ENCODE measurements around the gene MAPK1IP1L.
"Not testable (repeated sequence)": the region's sequence is repeated elsewhere in the genome, so short reads cannot be mapped to it uniquely, and the experiment has no call there.

MAPK1IP1L gene

DNA sequence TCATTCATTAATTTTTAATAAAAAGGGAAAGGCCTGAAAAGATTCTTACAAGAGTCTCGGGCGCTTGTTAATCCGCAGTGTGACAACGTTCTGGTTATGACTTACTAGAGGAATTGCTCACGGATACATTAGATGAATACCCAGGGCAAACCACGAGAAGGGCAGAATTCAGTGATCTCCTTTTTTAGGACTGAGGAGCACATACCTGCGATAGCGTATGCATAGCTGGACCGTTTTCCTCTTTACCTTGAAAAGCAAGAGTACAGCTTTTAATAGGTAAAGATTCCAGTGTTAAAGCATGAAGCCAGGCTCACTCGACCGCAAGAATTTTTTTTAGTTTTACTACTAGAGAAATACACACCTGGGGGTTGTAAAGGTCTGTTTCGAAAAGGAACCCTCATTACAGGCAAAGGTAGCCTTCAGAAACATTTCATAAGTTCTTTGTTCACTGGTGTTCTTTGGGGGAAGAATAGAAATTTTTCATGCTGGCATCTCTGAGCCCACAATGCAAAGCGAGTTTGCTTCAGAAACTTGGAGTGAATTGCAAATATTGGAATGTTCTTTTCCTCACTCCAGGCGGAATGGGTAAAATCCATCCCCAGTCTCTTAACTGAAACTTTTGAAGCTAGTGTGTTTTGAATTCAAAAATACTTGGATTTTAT lies 953 bp downstream of the MAPK1IP1L start:
- no peak for DNase-seq (ENCODE audit: low read depth, low spot score)
- H3K4me3 ChIP-seq (ENCODE audit: low read length) = peak overlapping the region; percentile 96

DNA sequence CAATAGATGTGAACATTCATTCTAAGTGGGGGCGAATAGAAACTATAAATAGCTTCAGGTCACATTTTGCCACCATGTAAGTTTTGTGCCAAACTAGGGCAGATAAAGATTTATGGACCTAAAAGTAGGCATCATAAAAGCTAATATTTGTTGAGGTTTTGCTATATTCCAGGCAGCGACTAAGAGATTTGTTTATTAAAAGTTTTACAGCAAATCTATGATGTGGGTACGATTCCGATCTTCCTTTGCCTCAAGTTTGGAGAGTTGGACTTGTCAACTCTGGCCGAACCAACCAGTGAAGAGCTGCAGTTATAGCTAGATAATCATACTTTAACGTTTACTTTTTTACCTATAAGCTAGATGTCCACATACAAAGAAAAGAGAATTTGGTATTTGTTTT lies 1.6 kb downstream of the MAPK1IP1L start:
- DNase-seq (ENCODE audit: low read depth, low spot score) = no peak
- H3K4me3 ChIP-seq (ENCODE audit: low read length) = peak overlapping the region; percentile 96; the same call in 1 of the 2 replicates

DNA sequence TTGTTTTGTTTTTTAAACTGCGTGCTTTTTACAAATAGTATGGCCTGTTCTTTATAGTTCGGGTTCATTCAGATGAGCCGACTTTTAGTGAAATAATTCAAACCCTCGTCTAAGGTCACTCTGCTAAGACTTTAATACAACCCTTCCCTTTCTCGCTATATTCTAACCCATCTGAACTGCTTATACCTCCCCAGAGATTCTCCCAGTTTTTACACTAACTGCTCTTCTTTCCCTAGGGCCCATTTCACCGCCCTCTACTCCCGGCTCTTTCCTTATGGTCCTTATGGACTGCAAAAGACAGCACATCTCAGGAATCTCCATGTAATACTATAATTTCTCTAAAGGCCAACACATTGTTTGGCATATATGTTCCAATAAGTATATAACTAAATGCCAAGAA lies 2.1 kb downstream of the MAPK1IP1L start:
- no peak overlapping the region for H3K4me3 ChIP-seq (ENCODE audit: low read length)
- DNase-seq (ENCODE audit: low read depth, low spot score) = no peak

DNA sequence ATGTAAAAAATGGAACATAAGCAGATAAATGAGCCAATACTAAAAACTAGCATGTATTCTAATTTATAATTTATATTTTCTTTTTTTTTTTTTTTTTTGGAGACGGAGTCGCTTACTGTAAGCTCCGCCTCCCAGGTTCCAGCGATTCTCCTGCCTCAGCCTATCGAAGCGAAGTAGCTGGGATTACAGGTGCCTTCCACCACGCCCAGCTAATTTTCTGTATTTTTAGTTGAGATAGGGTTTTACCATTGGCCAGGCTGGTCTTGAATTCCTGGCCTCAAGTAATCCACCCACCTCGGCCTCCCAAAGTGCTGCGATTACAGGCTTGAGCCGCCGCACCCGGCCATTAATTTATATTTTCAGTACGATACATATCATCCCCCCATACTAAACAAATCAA lies 2.7 kb downstream of the MAPK1IP1L start:
- H3K4me3 ChIP-seq (ENCODE audit: low read length) = no peak overlapping the region
- no peak for DNase-seq (ENCODE audit: low read depth, low spot score)

DNA sequence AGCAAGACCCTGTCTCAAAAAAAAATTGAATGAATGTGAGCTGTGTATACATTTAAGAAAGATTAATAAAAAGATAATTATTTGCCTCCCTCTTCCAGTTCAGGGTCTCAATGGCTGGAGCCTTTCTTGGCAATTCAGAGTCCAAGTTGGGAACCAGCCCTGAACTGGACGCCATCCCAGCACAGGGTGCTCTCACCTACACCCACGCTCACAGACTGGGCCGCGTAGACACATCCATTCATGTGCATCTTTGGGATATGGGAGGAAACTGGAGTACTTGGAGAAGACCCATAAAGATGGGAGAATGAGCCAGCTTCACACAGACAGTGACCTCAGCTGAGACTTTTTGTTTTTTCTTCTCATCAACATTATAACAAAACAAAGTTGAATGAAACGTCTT lies 6.5 kb downstream of the MAPK1IP1L start:
- DNase-seq (ENCODE audit: low read depth, low spot score) = no peak
- H3K4me3 ChIP-seq (ENCODE audit: low read length) = no peak overlapping the region

DNA sequence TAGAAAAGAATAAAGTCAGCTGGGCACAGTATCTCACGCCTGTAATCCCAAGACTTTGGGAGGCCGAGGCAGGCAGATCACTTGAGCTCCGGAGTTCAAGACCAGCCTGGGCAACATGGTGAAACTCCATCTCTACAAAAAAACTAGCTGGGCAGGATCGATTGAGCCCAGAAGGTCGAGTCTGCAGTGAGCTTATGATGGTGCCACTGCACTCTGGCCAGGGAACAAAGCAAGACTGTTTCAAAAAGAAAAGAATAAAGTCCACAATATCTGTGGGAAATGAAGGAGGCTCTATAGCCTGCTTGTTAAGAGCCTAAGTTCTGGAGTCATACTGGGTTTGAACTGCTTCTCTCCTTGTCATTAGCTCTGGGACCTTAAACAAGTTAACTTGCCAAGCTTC lies 7.9 kb downstream of the MAPK1IP1L start:
- DNase-seq (ENCODE audit: low read depth, low spot score) = no peak

DNA sequence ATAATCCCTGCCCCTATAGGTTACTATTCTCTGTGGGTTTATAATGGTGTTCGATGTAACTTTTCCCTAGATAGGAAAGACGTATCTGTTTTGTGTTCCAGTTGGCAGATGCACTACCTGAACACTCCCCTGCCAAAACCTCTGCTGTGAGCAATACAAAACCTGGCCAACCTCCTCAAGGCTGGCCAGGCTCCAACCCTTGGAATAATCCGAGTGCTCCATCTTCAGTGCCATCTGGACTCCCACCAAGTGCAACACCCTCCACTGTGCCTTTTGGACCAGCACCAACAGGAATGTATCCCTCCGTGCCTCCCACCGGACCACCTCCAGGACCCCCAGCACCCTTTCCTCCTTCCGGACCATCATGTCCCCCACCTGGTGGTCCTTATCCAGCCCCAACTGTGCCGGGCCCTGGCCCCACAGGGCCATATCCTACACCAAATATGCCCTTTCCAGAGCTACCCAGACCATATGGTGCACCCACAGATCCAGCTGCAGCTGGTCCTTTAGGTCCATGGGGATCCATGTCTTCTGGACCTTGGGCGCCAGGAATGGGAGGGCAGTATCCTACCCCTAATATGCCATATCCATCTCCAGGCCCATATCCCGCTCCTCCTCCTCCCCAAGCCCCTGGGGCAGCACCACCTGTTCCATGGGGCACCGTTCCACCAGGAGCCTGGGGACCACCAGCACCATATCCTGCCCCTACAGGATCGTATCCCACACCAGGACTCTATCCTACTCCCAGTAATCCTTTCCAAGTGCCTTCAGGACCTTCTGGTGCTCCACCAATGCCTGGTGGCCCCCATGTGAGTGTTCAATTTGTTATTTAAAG lies 11.3 kb downstream of the MAPK1IP1L start:
- no peak overlapping the region for H3K4me3 ChIP-seq (ENCODE audit: low read length)
- no peak for DNase-seq (ENCODE audit: low read depth, low spot score)

More for the DNA sequence above, 7.9 kb downstream of the MAPK1IP1L start:
- H3K4me3 ChIP-seq (ENCODE audit: low read length) = no peak overlapping the region

DNA sequence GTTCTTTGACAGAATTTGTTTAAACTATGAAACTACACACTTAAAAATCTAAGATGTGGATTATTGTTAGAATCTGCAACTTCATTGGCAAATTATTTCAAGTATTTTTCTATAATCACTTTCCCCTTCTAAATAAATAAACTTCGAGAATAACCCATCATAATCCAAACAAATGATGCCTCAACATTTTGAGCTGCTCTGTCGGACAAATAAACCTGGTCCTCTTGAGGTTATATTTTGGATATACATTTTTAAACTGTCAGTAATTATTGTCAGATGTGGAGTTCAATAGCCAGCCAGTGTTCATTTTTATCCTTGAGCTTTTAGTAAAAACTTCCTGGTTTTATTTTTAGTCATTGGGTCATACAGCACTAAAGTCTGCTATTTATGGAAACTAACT lies 13.4 kb downstream of the MAPK1IP1L start:
- DNase-seq (ENCODE audit: low read depth, low spot score); H3K4me3 ChIP-seq (ENCODE audit: low read length): not testable (repeated sequence)

DNA sequence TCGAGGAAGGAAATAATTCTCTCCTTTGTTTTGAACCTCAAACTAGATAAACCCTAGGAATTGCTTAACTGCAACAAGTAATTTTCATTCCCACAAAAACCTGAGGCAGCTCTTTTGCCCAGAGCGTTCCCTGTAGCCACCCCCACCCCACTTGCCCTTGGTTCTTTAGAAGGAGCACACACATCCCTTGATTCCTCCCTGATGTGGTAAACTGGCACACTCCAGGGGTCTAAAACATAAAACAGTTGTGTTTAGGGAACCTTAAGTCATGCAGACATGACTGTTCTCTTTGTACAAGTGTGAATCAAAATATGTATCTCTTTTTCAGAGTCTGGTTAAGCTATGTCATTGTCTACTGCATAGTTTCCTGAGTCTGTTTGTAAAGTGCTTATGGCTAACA lies 14.0 kb downstream of the MAPK1IP1L start:
- H3K4me3 ChIP-seq (ENCODE audit: low read length) = no peak overlapping the region
- no peak for DNase-seq (ENCODE audit: low read depth, low spot score)

DNA sequence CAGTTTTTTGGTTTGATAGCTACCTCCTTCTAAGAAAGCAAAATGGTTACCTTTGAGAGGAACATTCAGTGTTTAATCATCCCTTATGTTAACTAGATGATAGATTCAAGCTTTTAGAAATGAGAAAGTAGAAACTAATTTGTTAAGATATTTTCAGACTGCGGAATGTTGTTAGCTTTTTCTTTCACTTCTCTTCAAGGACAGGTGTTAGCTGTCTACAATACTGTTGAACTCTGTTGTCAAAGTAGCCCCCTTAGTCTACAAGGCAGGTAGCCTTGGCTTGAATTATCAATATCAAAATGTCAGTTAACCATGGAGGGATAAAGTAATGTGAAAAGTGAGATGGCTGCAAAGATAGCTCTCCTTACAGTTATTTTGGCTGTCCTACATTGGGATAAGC lies 14.8 kb downstream of the MAPK1IP1L start:
- no peak overlapping the region for H3K4me3 ChIP-seq (ENCODE audit: low read length)

DNA sequence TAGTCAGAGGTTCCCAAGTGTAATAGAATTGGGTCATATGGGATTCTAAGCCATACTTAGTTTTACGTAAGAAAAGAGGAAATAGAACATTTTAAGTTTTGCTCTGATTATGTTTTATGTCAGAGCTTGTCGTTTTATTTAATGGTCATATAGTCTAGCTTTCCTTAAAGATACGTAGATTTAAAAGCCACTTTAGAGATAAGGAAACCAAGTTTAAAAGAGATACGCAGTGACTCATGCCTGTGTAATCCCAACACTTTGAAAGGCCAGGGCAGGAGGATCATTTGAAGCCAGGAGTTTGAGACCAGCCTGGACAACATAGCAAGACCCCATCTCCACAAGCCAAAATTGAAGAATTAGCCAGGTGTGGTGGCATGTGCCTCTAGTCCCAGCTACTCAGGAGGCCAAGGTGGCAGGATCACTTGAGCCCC lies 19.5 kb downstream of the MAPK1IP1L start:
- H3K4me3 ChIP-seq (ENCODE audit: low read length) = no peak overlapping the region
- DNase-seq (ENCODE audit: low read depth, low spot score) = no peak

More for the DNA sequence above, 14.8 kb downstream of the MAPK1IP1L start:
- DNase-seq (ENCODE audit: low read depth, low spot score) = no peak

DNA sequence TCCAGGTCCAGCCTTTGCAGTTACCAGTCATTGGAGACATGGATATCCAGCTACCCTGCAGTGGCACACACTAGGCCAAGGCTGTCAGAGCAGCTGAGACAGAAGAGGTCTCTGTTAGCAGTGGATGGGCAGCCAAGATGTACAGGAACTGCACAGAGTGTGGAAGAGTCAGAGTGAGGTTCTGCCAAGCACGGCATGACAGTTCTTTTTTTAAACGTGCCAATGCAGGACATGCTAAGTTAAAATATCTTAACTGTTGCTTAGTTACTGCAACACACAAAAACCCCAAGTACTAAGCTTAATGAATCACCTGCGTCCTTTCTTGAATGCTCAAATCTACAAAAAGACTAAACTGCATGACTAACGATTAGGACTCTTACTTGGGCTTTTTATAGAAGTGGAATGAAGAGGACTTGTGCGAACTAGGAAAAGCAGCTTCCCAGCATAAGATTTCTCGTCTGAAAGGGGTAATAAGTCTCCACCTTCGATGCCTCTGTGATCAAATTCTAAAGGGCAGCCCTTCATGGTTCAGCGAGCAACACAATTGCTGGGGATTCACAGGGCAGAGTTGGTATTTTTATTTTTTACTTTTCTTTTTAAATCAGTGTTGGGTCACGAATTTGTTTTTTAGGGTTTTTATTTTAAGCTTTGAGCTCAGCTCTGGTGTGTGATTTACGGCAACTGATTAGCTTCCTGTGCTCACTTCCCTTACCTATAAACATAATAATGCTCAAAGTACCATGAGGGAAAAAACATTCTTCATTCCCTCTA lies 20.6 kb downstream of the MAPK1IP1L start:
- no peak for DNase-seq (ENCODE audit: low read depth, low spot score)
- no peak overlapping the region for H3K4me3 ChIP-seq (ENCODE audit: low read length)

DNA sequence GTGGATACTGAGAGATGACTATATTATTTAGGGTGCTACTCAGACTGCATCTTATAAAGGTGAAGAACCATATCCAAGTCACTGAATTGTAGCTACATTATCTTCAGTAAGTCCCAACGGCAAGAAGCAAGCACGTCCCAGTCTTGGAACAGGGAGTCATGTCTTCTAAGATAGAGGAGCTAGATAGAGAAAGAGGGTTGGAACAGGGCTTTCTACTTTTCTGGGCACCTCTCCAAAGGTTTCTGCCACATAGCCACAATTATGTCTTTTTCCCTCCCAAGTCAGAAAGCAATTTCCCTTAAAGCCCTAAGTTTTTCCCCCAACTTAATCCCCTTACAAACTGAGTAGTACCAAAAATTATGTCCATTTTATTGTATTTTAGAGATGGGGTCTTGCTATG lies 22.4 kb downstream of the MAPK1IP1L start:
- no peak for DNase-seq (ENCODE audit: low read depth, low spot score)
- H3K4me3 ChIP-seq (ENCODE audit: low read length) = no peak overlapping the region

DNA sequence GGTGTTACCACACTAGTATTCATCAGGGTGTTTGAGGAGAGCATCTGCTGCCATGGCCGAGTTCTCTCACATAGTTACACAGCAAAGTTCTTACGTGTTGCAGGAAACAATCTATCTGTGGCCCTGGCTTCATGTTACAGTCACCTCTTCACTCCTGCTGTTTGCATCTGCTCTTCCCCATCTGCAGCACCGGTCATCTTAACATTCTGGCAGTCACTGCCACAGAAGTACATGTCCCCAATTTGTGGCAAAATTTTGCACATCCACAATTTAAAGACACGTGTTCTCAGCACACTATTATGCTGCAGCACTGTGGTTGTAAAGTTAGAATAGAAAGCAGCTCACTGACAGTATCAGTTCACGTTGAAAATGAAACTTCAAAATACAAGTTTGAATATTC lies 23.2 kb downstream of the MAPK1IP1L start:
- H3K4me3 ChIP-seq (ENCODE audit: low read length) = no peak overlapping the region

DNA sequence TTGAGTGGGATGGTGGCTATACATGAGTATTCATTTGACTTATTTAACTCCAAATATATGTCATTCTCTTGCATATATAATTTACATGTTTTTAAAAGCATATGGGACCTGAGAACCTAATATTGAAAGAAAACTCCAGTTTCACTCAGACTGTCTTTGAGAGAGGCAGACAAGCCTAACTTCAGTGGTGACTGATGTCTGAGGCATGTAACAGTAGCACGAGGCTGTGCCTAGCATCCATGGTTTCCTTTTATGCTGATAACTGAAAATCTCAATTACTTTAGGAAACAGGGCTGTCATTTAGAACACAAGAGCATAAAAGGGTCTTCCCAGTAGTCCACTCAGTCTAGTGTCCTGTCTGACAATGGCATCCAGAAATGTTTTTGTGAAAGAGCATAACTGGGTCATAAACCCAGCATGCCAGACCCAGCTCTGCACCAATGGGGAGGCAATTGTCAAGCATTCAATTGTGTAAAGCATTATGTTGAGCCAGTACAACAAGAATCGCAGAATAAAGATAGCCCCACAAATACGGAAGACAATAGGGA lies 24.3 kb downstream of the MAPK1IP1L start:
- no peak for DNase-seq (ENCODE audit: low read depth, low spot score)
- no peak overlapping the region for H3K4me3 ChIP-seq (ENCODE audit: low read length)

More for the DNA sequence above, 23.2 kb downstream of the MAPK1IP1L start:
- DNase-seq (ENCODE audit: low read depth, low spot score) = no peak

DNA sequence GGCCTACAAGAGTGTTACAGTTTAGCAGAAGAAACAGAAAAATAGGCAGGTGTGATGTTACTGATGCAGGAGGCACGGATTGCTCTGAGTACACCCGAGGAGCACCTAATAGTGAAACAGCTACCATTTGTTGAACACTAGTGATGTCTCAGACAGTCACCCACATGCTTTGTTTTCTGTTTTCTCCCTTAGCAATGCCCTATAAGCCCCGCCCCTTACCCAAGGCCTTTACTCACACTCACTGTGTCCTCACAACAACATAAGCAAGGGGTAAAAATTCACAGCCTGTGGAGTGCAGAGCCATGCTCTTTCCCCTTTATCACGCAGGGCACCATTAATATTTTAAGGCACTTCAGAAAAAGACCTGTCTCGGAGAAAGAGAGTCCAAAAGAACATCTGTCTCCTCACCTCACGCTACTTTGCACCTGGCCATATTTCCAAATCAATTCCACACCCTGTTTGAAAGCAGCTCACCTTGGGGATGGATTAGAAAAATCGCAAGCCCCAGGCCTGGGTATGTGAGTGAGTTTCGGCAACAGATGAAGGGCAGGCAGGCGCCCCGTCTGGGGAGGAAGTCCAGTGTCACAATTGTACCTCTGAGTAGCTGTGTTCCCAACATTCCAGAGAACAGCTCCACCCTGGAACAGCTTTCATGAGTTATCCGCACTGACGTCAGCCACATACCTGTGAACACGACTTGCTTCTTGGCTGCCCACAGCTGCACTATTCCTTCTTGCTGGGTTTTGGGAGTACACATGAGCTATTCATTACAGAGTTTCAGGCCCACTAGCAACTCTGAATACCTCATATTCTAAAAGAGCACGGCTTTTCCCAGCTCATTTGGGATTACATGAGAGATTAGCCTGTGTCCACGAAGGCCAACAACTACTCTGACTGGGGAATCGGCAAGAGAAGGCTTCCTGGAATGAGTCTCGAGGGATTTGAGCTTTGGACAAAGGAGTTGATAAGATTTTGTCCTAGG lies 26.0 kb downstream of the MAPK1IP1L start:
- H3K4me3 ChIP-seq (ENCODE audit: low read length) = no peak overlapping the region
- DNase-seq (ENCODE audit: low read depth, low spot score) = no peak

DNA sequence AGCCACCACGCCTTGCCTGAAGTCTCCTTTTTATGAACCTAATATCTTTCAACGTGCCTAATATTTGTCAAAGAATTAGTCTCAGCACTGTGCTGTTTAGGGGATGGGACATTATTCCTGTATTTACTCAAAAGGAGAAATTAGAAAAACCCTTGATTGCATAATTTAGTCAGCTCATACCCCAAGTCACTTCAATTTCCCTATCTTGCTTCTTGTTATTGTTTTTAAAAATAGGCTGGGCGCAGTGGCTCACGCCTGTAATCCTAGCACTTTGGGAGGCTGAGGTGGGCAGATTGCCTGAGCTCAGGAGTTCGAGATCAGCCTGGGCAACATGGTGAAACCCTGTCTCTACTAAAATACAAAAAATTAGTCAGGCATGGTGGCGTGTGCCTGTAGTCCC lies 28.5 kb downstream of the MAPK1IP1L start:
- not testable (repeated sequence) for DNase-seq (ENCODE audit: low read depth, low spot score); H3K4me3 ChIP-seq (ENCODE audit: low read length)

DNA sequence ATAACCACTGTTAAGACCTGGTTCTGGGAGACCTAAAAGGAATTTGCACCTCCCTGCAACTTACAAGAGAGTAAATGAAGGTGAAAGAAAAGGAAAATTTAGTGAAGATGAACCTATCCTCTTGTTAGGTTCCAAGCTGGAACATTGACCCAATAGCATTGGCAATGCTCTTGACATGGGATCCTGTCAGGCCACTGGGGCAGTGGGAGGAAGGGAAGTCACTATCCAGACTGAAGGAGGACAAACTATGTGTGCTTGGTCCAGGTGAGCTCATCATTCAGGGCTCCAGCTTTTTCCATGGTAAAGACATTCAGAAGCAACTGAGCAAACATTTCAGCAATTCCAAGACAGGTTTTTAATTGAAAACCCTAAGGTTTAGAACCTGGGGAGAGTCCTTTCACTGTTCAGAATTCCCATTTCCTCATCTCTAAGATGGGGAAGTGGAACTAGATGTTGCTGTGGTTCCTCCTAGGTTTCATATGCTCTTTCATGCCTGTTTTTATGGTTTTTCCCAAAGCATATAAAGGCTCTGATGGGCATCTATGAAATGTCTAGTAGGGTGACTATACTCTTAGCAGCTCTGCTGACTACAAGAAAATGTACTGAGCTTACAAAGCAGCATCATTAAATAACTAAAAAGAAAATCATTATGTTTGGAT lies 33.1 kb downstream of the MAPK1IP1L start:
- no peak for DNase-seq (ENCODE audit: low read depth, low spot score)

More for the DNA sequence above, 33.1 kb downstream of the MAPK1IP1L start:
- no peak overlapping the region for H3K4me3 ChIP-seq (ENCODE audit: low read length)

Data from Jurkat, Clone E6-1 (cell line).